IPS DF 19.7 (cell line): ENCODE results near the gene JAGN1.
"Not testable (repeated sequence)": the region's sequence is repeated elsewhere in the genome, so short reads cannot be mapped to it uniquely, and the experiment has no call there.

Source experiments
- DNase-seq: peaks from one replicate; pipeline ENCODE4 v3.0.0-alpha.2; 2013; ENCODE audit warnings: low read depth, low spot score

JAGN1 gene

DNA sequence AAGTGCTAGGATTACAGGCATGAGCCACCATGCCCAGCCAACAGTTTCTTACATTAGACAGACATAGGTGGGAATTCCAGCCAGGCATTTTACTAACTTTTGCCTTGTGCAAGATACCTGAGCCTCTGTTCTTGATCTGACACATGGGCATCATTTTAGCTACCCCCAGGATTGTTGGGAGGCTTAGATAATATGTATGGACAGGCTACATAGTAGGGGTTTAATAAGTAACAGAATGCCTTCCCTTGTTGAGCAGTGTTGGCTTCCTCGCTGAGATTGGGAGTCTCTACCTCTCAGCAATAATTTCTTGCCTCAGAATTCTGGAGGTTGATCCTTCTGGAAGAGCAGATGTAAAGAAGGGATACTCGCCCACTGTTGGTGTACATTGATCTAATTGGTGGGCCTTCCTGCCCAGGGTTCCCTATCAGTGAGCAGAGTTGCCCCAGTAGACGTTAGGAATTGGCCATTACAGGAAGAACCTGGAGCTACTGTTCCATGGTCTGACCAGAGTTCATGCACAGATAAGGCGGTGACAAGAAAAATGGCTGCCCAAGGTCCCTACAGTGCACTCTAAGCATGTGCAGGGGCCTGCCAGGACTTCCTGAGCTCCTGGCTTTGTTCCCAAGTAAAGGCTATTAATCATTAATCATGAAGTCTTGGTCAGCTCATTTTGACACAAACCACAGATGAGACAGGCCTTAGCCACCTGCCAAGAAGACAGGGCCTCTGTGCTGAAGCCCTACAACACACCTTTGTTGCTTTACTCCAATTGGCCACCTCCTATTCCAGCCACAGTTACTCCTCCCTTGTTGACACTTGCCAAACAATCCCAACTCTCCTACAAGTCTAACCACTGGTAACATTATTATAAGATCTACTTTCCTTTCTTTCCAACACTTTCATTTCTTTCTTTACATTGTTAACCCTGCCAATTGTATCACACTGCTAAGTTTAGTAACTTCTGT, 7.3 kb downstream of the JAGN1 start:
- DNase-seq = no peak

DNA sequence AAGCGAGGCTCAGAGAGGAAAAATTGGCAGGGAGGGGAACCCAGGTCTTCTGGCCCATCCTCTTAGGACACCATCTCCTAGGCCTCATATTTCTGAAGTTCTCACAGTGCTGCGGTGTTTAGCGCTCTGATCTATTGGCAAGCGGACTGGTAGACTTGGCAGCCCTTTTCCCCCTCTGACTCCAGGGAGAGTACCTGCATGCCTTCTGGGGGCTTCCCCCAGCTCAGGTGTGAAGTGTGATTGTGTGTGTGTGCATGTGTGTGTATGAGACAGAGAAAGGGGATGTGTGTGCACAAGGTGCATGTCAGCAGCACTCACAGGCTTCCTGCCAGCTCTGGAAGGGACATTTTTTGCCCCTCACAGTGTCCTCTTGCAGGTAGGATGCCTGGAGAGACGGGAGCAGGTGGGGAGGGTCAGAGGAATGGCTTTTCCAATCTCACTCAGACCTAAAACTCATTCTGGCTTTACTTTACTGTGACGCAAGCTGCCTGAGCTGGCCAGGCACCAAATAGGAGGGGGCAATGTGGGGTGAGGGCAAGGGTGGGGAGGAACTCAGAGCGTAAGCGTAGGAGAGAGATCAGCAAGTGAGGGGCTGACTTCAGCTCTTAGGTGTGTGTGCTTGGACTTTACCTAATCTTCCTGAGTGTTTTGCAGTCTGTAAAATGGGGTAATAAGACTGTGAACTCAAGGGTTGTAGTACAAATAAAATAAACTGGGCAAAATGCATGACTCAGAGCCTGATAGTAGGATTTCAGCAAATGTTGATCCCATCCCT, 8.2 kb downstream of the JAGN1 start:
- DNase-seq = no peak

DNA sequence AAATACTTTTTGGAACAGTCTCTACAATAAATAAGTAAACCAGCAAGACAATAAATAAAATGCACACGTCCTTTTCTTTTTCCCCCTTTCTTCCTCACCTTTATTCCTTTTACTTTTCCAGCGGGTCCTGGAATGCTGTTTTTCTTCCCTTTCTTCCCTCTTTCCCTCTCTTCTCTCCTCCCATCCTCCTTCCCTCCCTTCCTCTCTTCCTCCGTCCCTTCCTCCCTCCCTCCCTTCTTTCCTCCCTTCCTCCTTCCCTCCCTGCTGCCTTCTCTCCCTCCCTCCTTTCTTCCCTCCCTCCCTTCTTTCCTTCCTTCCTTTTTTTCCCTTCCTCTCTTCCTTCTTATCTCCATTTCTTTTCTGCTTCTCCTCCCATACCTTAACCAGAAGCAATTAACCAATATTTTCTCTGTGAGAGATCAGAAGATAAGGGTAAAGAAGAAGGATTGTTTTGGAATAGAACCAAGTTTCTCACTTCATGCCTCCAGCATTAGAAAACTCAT, 8.9 kb downstream of the JAGN1 start:
- no peak for DNase-seq

DNA sequence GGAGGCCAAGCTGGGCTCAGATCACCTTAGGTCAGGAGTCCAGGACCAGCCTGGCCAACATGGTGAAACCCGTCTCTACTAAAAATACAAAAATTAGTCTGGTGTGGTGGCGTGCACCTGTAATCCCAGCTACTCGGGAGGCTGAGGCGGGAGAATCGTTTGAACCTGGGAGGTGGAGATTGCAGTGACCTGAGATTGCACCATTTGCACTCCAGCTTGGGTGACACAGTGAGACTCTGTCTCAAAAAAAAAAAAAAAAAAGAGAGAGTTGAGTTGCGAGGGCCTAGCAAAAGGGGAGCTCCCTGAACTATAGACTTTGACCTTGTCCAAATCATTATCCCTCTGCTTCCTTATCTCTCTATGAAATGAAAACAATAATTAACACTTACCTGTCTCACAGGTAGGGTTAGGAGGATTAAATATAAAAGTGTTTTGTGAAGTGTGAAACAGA, 10.6 kb downstream of the JAGN1 start:
- not testable (repeated sequence) for DNase-seq

DNA sequence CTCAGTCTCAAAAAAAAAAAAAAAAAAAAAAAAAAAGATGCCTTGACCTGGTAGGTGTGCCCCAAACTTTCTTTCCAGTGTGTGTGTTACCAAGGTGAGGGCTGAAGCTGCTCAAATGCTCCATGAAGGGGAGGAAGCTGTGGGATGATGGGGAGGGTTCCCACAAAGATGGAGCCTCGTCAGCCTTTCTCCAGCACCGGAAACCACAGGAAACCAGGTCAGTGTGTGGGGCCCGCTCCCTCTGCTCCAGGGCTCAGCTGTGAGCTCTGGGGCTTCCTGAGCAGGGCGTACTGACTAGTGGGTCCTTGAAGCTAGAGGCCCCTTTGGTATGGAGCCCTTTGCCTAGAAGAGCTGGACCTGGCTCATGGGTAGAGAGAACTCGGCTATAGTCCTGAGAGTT, 11.6 kb downstream of the JAGN1 start:
- DNase-seq = no peak

DNA sequence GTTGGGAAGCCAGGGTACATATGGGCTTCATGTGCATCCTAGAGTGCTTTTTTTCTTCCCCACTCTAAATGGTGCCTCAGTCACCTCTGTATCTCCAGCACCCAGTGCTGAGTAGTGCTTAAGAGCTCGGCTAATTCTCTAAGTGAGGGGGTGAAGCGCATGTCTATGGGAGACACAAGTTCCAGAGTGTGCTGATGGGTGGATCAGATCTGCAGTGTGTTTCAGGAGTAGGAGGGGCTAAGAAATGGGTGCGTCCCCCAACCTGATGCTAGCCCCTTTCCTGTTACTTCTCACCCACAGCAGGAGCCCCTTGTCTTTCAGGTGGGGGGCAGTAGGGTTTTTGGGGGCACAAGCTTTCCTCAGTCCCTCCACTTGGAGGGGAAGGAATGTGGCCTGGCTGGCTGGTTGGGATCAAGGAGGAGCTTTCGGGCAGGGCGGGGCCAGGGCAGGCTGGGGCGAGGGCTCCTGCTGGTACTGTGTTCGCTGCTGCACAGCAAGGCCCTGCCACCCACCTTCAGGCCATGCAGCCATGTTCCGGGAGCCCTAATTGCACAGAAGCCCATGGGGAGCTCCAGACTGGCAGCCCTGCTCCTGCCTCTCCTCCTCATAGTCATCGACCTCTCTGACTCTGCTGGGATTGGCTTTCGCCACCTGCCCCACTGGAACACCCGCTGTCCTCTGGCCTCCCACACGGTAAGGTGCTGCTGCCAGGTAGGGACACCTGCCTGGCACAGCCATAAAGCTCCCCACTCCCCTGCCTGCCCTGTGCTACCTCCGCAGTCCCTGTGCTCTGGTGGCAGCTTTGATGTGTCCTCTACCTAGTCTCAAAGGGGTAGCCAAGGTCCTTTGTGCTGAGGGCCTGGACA, 12.2 kb downstream of the JAGN1 start, which contains the start of gene IL17RE:
IL17RE (plus strand) TSS at position 477 of the 866 bp plus-strand sequence; CDS start at position 562, 85 bp downstream.
- DNase-seq = no peak

DNA sequence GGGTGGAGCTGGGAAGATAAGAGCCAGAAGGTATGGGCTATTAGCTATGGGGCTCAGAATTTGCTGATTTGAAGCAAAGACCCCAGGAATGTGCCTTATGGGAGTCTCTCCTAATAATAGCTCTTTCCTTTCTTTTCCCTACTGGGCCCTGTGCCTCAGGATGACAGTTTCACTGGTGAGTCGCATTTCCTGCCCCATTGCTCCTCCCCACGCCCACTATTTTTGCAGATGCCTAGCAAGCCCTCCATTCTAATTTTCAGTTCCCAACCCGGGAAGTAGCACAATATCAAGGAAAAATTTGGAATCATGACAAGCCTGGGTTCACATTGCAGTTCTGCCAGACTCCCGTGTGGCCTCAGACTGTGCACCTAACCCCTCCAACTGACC, 12.8 kb downstream of the JAGN1 start:
- DNase-seq = no peak

DNA sequence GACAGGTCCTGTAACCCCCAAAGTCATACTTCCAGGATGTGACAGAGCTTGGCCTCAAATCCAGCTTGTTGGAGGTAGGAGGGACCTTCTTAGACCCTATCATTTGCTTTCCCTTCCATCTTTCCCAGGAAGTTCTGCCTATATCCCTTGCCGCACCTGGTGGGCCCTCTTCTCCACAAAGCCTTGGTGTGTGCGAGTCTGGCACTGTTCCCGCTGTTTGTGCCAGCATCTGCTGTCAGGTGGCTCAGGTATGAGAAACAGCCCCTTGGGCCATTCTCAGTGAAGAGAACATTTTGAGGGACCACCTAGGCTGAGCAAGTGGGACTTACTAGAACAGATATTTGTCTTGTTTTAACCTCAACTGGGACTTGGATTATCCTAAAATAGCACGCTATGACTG, 13.5 kb downstream of the JAGN1 start:
- DNase-seq = no peak

DNA sequence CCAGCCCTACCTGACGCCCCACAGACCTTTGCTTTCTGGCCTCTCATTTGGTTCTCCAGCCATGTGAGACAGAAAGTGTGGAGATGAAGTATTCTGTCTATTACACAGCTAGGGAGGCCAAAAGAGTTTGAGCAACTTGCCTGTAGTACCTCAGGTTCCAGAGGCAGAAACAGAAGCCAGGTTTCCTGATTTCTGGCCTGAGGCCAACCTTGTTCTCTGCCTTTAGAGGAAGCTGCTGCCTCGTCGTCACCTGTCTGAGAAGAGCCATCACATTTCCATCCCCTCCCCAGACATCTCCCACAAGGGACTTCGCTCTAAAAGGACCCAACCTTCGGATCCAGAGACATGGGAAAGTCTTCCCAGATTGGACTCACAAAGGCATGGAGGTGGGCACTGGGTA, 16.1 kb downstream of the JAGN1 start:
- no peak for DNase-seq

DNA sequence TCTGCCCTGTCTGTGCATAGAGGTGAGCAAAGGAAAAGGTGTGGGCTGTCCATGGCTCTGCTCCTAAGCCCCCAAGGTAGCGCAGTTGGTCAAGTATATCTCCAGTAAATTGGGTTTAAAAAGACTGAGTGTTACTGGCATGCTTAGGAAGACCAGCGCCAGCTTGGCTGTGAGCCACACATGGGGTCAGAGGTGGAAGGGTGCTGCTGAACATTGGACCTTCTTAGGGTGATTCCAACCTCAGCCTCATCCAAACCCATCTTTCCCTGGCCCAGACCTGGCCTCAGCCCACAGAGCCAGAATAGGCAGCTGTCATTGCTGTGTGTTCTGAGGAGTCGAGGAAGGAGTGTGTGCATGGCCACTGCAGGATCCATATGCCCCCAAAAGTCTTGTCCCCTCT, 17.9 kb downstream of the JAGN1 start:
- DNase-seq = no peak

DNA sequence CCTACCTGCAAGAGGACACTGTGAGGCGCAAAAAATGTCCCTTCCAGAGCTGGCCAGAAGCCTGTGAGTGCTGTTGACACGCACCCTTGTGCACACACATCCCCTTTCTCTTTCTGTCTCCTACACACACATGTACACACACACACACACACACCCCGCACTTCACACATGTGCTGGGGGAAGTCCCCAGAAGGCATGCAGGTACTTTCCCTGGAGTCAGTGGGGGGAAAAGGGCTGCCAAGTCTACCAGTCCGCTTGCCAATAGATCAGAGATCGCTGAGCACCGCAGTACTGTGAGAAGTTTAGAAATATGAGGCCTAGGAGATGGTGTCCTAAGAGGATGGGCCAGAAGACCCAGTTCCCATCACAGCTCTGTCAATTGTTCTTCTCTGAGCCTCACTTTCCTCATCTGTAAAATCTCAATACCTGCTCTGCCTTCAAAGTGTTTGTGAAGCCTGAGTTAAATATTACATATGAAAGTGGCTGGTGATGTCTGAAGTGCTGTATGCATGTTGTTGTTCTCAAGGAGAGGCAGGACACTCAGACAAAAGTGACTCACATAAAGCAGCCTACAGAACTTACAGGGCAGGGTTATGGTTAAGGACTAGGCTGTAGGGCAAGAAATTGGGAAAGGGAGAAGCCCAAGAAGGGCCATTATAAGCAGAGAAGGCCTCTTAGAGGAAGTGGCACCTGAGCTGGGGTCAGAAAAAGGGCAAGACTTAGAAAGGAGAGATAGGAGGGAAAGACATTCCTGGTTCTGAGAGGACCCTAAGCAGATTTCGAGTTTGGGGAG, 19.0 kb downstream of the JAGN1 start:
- no peak for DNase-seq

DNA sequence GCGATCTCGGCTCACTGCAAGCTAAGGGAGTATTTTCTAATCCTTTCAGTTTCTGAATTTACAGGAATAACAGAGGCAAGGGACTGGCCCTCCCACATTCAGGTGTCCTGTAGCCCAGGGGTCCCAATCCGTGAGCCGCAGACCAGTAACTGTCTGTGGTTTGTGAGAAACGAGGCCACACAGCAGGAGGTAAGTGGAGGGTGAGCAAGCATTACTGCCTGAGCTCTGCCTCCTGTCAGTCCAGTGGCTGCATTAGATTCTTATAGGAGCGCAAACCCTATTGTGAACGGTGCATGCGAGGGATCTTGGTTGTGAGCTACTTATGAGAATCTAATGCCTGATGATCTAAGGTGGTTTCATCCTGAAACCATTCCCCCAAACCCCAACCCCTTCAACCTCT, 21.5 kb downstream of the JAGN1 start:
- DNase-seq = no peak

DNA sequence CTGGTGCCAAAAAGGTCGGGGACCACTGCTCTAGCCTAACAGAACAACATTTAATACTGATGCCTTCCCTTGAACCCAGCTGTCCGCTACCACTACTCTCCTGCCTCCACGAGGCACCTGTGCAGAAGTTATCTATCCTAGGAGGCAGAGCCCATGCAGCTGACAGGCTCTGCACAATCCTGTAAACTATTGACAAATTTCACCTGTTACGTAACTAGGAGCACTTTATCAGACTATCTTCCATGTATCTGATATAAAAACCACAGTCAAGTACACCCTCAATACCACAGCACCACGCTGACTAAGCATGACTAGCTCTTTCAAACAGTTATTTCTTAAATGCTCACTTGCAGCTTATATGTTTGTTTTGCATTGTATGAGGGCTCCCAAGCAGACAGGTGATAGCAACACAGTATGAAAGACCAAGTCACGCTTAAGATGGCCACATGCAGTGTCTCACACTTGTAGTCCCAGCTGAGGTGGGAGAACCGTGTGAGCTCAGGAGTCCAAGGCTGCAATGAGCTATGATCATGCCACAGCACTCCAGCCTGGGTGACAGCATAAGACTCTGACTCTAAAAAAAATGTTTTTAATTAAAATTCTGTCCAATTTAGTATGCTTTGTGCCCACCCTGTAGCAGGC, 22.0 kb downstream of the JAGN1 start:
- no peak for DNase-seq

DNA sequence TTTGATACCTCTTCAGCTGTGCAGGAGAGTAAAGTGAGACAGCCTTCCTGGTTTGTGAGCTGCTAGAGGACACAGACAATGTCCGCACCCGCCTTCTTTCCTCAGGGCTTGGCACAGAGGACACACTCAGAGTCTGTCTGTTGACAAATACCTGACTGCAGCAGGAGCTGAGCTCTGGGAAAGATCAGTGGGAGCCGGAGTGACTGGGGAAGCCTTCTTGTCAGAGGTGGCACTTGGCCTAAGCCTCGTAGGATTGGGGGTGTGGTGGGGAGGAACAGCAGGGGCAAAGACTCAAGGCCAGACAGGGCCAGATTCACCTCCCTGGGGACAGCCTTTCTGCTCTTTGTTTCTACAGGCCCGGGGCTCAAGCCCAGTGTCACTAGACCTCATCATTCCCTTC, 23.2 kb downstream of the JAGN1 start:
- DNase-seq = no peak

DNA sequence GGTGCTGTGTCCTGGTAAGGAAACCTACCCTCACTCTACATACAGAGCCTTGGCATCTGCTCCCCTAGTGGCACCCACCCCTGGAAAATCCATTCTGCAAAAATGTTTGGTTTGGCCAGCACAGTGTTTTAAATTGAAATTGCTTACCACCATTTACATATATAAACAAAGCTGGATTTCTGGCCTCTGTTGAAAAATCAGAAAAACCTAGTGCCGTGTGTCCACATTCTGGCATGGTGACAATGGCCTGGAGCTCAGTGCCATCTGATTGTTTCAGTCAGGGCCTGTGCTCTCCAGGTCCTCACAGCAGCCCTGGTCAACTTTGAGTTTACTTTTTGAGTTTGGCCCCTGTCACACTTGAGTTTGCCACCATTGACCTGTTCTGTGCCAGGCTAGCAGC, 23.6 kb downstream of the JAGN1 start:
- no peak for DNase-seq

DNA sequence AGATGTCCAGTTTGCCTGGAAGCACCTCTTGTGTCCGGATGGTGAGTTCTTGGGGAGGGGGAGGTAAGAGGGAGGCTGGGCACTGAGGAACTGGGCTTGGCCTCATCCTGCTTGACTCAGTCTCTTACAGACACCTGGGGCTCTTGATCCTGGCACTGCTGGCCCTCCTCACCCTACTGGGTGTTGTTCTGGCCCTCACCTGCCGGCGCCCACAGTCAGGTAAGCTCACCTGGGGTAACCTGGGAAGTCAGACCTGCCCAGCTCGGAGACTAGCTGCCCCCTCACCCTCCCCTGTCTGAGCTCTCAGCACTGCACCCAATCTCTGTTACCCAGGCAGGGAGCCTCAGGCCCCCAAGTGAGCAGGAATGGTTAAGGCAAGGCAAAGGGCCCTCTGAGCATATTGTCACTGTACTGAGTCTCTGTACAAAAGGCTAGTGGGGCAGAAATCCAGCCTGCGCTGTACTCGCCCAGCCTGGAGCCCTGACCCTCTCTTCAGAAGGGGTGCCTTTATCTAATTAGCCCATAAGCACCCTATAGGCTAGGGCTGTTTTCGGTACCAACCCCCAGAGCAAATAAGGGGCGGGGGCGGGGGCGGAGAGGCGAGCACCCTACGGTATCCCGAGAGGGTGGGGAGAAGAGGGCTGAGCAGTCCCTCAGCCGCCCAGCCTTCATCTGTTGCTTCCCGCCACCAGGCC, 24.3 kb downstream of the JAGN1 start:
- no peak for DNase-seq

DNA sequence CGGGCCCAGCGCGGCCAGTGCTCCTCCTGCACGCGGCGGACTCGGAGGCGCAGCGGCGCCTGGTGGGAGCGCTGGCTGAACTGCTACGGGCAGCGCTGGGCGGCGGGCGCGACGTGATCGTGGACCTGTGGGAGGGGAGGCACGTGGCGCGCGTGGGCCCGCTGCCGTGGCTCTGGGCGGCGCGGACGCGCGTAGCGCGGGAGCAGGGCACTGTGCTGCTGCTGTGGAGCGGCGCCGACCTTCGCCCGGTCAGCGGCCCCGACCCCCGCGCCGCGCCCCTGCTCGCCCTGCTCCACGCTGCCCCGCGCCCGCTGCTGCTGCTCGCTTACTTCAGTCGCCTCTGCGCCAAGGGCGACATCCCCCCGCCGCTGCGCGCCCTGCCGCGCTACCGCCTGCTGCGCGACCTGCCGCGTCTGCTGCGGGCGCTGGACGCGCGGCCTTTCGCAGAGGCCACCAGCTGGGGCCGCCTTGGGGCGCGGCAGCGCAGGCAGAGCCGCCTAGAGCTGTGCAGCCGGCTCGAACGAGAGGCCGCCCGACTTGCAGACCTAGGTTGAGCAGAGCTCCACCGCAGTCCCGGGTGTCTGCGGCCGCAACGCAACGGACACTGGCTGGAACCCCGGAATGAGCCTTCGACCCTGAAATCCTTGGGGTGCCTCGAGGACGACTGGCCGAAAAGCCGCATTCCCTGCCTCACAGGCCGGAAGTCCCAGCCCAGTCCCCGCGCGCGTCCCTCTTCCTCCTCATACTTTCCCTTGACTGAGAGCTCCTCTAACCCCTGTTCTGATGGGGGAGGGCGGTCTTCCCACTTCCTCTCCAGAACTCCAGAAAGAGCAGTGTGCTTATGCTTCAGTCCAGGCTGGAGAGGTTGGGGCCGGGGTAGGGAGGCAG, 25.1 kb downstream of the JAGN1 start:
- no peak for DNase-seq

DNA sequence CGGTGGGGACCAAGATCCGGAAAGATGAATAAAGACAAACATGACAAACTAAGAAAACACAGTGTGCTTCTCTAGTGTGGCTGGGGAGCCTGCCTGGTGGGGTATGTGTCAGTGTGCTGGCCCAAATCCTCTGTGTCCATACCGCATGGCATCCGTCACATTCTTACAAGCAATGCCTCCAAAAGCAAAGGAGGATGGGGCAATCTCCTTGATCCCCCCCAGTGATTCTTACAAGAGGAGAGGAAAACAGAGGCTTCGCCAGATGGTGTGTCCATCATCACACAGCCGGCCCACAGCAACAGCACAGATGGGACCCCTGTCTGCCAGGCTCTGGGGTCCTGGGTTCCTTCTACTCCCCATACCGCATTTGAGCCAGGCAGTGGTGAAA, 25.9 kb downstream of the JAGN1 start:
- DNase-seq = no peak
